Inflammatory macrophage treated with lipopolysaccharide for 1 hour (primary cell): ENCODE measurements around the gene TAF4B.
"Not testable (repeated sequence)": the region's sequence is repeated elsewhere in the genome, so short reads cannot be mapped to it uniquely, and the experiment has no call there.

Experiments used
- DNase-seq, 2 donors: peaks; one replicate each; pipeline ENCODE4 v3.0.0-alpha.2; 2020 to 2022

TAF4B gene

GRCh38 chr18:26425148-26425531 lies 198.9 kb downstream of the TAF4B start:
- DNase-seq, result no peak

DNA sequence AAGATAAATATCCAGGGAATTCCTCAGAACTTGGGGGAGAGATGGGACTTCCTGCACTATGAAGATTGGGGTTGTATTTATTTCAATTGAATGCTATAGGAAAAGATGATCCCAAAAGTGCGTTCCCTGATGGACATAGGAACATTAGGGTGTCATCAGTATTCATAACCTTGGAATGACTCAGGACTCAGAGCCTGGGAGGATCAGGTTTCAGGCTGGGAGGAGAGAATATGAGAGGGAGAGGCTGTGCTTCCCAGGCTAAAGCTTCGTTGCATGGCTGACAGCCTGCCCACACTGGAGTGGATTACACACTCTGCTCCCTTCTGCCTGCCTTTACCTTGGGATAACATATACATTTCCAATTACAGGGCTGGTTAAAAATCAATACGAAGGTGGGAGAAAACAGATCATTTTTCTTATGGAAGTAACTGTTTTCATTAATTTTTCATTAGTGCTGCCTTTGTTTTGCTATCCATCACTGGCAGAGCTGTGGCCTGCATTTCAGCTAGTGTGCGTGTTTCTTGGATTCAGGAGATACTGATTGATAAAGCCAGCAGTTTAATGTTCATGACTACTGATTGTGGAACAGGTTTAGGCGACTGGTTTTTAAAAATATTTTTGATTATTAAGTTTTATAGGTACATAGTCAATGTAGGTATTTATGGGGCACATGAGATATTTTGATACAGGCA lies 203.4 kb downstream of the TAF4B start:
- DNase-seq, result no peak

- no peak for DNase-seq
Observed at GRCh38 chr18:26432651-26433424, 206.6 kb downstream of the TAF4B start.

DNA sequence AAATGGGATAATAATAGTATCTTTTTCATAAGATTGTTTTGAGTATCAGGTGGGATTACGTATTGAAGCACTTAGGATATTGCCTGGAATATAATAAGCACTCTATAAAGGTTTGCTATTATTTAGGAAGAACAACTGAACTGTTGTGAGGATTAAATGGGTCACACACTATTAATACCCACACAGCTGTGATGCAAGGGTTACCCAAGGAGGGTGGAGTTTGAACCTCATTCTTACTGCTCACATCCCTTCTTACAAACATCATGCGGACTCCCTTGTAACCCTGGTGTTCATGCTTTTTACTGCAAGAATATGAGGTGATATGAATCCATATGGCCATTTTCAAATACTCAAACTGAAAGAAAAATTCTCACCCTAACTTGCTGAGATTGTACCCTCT lies 208.6 kb downstream of the TAF4B start:
- no peak for DNase-seq

DNA sequence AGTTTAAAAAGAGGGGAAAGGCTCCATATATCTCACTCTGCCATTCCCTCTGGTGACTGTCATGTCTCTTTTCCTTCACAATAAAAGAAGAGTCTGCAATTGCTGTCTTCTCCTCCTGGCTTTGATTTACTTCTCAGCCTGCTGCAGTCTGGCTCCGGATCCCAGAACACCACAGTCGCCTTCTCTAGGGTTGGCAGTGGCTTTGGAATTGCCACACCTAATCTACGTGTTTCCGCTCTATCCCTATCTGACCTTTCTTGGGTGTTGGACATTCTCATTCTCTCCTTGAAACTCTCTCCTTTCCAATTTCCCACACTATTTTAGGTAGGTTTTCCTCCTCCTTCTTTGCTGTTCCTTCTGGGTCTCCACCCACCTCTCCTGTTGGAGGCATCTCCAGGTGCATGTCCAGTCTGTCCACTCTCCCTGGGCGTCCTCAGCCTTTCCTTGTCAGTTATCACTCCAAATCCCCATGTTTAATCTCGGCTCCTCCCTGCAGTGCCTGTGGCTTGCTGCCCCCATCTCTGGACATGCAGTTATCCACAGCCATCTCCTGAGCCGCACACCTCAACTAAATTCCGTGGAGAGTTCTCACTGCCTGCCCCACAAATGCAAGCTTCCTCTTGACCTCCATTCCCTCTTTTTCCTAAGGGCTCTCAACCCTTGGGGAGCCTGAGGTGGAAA lies 209.3 kb downstream of the TAF4B start:
- DNase-seq, result no peak

DNA sequence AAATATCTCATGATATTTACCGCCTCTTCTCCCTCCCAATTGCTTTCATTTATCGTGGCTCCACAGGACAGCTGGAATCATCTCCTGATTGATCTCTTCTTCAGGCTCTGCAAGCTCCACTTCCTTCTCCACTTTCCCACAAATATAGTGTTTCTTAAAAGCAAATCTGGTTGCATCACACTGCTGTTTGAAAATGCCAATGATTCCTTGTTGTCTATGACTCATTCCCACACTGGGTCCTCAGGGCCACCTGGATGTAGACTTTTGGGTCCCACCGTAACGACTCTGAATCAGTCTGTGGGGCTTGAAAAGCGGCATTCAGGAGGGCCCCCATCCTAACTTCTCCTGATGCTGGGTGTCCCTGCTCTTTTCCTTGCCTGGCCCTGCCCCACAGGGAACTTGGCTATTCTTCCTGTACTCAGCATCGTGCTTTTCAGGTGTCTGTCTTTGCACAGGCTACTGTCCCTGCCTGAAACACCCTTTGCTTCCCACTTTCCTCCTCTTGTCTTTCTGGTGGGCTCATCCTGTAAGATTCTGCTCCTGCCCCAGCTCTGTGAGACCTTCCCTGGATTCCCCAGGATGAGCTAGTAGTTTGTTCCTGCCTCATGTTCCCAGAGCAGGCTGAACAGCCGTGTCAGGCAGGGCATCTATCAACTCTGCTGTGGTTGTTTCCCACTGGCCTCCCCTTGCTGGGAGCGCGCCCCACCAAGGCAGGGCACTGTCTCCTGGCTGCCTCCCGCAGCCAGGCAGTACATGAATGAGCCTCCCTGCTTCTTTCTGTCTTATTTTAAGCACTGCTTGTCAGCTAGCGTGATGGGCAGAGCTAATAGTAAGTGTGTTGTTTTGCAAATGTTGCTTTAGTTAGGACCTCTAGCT lies 210.2 kb downstream of the TAF4B start:
- no peak for DNase-seq

DNA sequence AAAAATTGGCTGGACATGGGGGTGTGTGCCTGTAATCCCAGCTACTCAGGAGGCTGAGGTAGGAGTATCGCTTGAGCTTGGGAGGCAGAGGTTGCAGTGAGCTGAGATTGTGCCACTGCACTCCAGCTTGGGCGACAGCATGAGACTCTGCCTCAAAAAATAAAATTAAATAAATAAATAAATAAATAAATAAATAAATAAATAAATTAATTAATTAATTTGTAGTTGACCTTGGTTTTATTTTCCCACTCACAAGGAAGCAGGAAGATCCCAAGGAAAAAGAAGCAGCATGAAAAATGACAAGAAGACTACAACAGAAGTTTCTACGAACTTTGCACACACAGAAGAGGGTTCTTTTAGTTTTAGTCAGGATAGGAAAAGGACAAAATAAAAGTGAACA lies 211.4 kb downstream of the TAF4B start:
- not testable (repeated sequence) for DNase-seq

DNA sequence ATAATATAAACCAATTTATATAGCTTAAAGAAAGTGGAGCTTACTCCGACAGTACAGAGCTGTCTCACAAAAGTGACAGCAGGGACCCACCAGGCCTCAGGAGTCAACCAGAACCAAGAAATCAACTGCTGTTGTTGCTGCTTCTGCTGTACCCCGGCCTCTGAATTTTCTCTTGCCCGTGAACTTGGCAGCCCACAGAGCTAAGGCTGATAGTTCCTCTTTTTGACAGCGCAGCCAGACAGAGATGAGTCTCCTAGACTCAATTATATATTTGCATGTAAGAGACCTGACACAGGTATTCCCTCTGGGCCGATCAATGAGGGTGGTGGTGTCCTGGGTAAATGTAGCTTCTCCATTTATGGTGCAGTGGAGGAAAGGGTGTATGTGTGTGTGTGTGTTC lies 212.7 kb downstream of the TAF4B start:
- no peak for DNase-seq

DNA sequence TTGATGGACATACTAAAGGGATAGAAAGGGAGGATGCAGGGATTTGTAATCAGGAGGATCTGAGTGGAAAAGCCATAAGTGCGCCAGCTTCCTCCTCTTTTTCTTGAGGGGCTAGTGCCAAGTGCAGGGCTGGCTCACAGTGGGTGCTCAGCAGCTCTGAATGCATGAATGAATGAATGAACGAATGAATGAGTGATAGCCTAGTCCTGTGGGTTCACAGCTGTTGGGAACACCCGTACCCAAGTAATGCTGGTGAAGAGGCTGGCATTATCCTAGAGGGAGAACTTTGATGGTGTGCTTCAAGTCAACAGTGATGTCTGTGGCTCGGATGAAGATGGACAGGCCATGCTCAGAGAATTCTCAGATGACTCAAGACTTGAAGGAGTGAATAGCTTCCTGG lies 213.3 kb downstream of the TAF4B start:
- no peak for DNase-seq

- no peak for DNase-seq
Observed at GRCh38 chr18:26440644-26441043, 214.4 kb downstream of the TAF4B start.
